GM19239 (cell line): ENCODE results near the gene NUP107.
A peak's percentile ranks its signal among the peaks of the same experiment; 100 is the strongest.
"Not testable (repeated sequence)": the region's sequence is repeated elsewhere in the genome, so short reads cannot be mapped to it uniquely, and the experiment has no call there.

Source experiments
- DNase-seq: peaks from one replicate; pipeline ENCODE4 v3.0.0; 2011; ENCODE audit warnings: low spot score; ENCODE audit not compliant: insufficient read length
- FAIRE-seq: peaks from 2 replicates; lab custom pipeline; 2011; peaks lifted over from hg19 to GRCh38; lab: Jason Lieb, UNC

Gene NUP107

GRCh38 chr12:68686595-68687521, at the start of gene NUP107:
Gene NUP107 (plus strand): TSS chr12:68686978. CDS start chr12:68687066, 88 bp downstream.
- DNase-seq (peak; percentile 86), FAIRE-seq (peak; percentile 95)

GRCh38 chr12:68637439-68637838, 49.3 kb upstream of the NUP107 start:
- DNase-seq, FAIRE-seq: not testable (repeated sequence)

GRCh38 chr12:68638171-68638570, 48.6 kb upstream of the NUP107 start:
- no peak for DNase-seq
- no peak for FAIRE-seq

GRCh38 chr12:68638721-68639395, 47.9 kb upstream of the NUP107 start:
- DNase-seq (no peak), FAIRE-seq (no peak)

- peak; percentile 31 for FAIRE-seq
Observed at GRCh38 chr12:68639396-68639767, 47.4 kb upstream of the NUP107 start.

GRCh38 chr12:68641138-68641537, 45.6 kb upstream of the NUP107 start:
- FAIRE-seq (peak; percentile 96), DNase-seq (peak; percentile 48)

More at GRCh38 chr12:68639396-68639767, 47.4 kb upstream of the NUP107 start:
- no peak for DNase-seq

GRCh38 chr12:68646484-68646883, 40.3 kb upstream of the NUP107 start:
- FAIRE-seq, result no peak

GRCh38 chr12:68647507-68647906, 39.3 kb upstream of the NUP107 start:
- DNase-seq (no peak), FAIRE-seq (no peak)

More at GRCh38 chr12:68646484-68646883, 40.3 kb upstream of the NUP107 start:
- no peak for DNase-seq

GRCh38 chr12:68648179-68648578, 38.6 kb upstream of the NUP107 start:
- FAIRE-seq (no peak), DNase-seq (no peak)

GRCh38 chr12:68665016-68665569, 21.7 kb upstream of the NUP107 start:
- DNase-seq, result no peak
- no peak for FAIRE-seq

- DNase-seq, result no peak
- FAIRE-seq, result no peak
Observed at GRCh38 chr12:68667291-68667690, 19.5 kb upstream of the NUP107 start.

GRCh38 chr12:68667896-68668295, 18.9 kb upstream of the NUP107 start:
- FAIRE-seq (no peak), DNase-seq (no peak)

GRCh38 chr12:68671179-68671578, 15.6 kb upstream of the NUP107 start:
- FAIRE-seq (no peak), DNase-seq (no peak)

- FAIRE-seq, result no peak
- DNase-seq, result no peak
Observed at GRCh38 chr12:68673788-68674187, 13.0 kb upstream of the NUP107 start.

- FAIRE-seq (no peak), DNase-seq (no peak)
Observed at GRCh38 chr12:68674376-68674775, 12.4 kb upstream of the NUP107 start.

- FAIRE-seq (no peak), DNase-seq (no peak)
Observed at GRCh38 chr12:68675101-68675842, 11.5 kb upstream of the NUP107 start.

GRCh38 chr12:68676854-68677253, 9.9 kb upstream of the NUP107 start:
- not testable (repeated sequence) for FAIRE-seq, DNase-seq

GRCh38 chr12:68686262-68686594, 550 bp upstream of the NUP107 start:
- FAIRE-seq (no peak), DNase-seq (no peak)

GRCh38 chr12:68695454-68695853, 8.7 kb downstream of the NUP107 start:
- FAIRE-seq, result no peak
- no peak for DNase-seq

- DNase-seq, result no peak
- FAIRE-seq, result no peak
Observed at GRCh38 chr12:68699486-68699885, 12.7 kb downstream of the NUP107 start.
